GM18526 (cell line): ENCODE results near the gene PRR22.
A peak's percentile ranks its signal among the peaks of the same experiment; 100 is the strongest.

Source experiments
- POLR2A ChIP-seq: IDR thresholded peaks from 3 replicates; pipeline ENCODE4 v1.6.1; 2011; ENCODE audit not compliant: insufficient read length; ENCODE audit errors: extremely low read depth

Gene PRR22

GRCh38 chr19:5804516-5805461, 20.2 kb upstream of the PRR22 start, which contains the start of gene NRTN:
Gene NRTN (plus strand): TSS chr19:5805067. CDS start chr19:5824166, 19,099 bp downstream.
- no peak for TF ChIP-seq POLR2A

GRCh38 chr19:5803752-5804515, 19.4 kb upstream of the PRR22 start:
- TF ChIP-seq POLR2A: no peak

GRCh38 chr19:5803441-5803751, 18.9 kb upstream of the PRR22 start:
- no peak for TF ChIP-seq POLR2A

DNA sequence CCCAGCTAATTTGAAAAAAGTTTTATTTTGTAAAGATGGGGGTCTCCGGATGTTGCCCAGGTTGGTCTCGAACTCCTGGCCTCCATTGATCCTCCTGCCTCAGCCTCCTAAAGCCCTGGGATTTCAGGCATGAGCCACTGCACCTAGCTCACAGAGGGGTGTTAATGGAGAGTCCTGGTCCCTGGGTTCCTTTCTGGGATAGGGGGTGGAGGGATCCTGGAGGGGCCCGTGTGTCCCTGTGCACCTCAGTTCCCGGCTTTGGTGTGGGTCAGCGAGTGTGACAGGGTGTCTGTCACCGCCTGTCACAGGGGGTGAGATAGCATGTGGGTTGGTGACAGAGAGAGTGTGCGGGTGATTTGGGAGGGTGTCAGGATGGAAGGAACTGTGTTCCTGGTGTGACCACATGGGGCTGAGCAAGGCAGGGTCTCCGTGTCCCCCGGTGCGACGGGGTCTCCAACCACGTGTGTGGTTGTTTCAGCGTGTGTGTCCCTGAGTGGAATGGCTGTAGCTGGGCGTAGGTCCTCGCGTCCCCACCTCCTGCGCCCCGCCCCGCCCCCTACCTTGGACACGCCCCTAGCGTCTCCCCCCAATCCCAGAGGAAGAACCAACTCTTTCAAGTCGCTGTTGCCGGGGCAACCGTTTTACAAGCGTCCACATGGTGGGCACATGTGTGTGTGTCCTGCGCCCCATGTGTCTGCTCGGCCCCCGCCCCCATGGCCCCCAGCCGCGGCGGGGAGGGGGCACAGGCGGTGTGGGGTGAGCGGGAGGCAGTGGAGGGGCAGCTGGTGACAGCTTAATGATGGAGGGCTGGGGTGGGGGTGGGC, 17.5 kb upstream of the PRR22 start:
- no peak for TF ChIP-seq POLR2A

GRCh38 chr19:5800361-5801270, 16.1 kb upstream of the PRR22 start:
- TF ChIP-seq POLR2A: no peak

DNA sequence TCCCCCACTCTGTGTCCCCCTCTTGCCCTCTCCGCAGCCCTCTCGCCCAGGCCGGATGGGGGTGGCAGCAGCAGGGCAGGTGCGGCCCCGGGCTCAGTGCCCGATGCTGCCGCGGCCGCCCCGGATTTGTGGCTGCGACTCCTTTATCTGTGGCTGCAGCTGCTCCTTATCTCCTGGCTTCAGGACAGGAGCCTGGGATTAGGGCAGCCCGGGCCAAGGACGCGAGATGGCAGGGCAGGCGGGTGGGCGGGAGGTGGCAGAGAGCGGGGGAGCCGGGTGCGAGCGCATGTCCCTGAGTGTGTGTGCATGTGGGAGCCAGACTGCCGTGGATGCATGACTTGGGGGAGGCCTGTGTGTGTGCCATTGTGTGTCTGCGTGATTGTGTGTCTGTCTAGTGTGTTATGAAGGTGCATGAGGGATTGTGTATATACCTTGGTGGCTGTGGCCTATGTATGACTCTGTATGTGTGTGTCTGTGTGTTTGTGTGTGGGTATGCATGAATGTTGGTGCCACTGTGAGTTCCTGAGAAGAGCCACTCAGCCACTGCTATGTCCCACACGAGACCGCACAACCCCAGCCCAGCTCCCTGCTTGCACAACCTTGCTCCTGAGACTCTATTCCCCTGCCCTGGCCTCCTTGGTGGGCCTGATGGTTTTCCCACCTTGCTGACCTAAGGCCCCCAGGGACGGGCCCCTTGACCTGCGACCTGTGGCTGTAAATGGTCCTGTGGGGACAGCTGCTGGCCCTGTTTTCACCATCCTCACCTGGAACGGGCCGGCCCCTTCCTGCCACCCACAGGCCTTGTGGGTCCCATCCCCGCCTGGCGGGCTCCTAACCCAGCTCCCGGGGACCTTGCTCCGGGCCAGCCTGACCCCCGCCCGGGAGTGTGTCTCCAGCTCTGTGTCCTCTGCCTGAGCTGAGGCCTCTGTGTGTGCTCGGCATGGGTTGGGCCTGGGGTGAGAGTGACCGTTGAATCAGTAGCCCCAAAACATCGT, 15.0 kb upstream of the PRR22 start:
- TF ChIP-seq POLR2A: no peak

DNA sequence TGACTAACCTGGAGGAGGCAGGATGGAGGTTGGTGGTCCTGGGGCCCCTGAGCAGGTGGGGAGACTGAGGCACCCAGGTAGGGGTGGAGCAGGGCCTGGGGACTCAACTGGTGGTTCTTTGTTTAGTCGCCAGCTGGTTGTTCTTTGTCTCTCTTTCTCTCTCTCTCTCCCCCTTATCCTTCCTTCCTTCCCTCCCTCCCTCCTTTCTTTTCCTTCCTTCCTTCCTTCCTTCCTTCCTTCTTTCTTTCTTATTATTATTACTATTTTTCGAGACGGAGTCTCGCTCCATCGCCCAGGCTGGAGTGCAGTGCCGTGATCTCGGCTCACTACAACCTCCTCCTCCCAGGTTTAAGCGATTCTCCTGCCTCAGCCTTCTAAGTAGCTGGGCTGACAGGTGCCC, 13.7 kb upstream of the PRR22 start:
- TF ChIP-seq POLR2A: no peak

DNA sequence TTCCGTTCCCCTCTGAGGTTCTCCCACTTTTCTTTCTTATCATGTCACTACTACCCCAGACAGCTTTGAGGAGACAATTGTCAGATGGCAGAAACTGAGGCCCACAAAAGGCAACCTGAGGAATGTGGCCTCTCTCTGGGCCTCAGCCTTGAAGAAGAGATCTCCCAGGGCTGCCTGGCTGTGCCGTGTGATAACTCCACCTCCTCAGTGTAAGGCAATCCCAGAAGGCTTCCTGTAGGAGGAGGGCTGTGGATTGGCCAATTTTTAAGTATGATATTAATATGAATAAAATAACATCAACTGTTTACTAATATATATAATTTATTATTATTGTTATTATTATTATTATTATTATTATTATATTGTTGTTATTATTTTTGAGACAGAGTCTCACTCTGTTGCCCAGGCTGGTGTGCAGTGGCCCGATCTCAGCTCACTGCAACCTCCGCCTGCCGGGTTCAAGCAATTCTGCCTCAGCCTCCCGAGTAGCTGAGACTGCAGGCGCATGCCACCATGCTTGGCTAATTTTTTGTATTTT, 10.9 kb upstream of the PRR22 start:
- no peak for TF ChIP-seq POLR2A

DNA sequence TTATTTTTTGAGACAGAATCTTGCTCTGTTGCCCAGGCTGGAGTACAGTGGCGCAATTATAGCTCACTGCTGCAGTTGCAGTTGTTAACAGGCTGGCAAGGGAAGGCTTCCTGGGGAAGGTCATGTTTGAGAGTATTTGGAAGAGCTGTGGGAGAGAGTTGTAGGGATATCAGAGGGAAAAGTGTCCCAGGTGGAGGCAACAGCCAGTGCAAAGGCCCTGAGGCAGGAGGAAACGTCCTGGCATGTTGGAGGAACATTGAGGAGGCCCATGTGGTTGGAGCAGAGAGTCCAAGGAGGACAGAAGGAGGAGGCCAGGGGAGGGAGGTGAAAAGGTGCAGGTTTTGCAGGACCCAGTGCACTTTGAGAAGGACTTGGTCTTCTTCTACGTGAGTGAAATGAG, 8.6 kb upstream of the PRR22 start:
- no peak for TF ChIP-seq POLR2A

DNA sequence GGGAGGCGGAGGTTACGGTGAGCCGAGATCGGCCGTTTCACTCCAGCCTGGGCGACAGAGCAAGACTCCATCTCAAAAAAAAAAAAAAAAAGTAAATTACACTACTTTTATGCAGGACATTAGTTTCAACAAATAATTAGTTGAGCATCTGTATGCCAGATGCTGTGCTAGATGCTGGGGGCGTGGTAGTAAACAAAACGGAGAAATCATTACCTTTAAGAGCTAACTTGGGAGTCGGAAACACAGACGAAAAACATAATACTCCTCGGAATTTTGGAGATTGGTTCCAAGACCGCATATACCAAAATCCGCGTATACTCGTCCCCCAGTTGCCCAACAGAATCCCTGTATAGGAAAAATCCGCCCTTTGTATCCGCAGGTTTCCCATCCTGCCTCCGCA, 7.7 kb upstream of the PRR22 start:
- no peak for TF ChIP-seq POLR2A

GRCh38 chr19:5790559-5791520, 6.3 kb upstream of the PRR22 start, which contains the start of gene DUS3L:
Gene DUS3L (minus strand): TSS chr19:5791163. CDS start chr19:5791141, 22 bp downstream.
- peak; percentile 82 for TF ChIP-seq POLR2A

- no peak for TF ChIP-seq POLR2A
Observed at GRCh38 chr19:5789886-5790558, 5.5 kb upstream of the PRR22 start.
